Central memory CD8-positive, alpha-beta T cell (primary cell): ENCODE data around the gene IL17RD.

Experiments used
- ATAC-seq: fragments of 150-1000 bp; cut with Tn5 transposase; replicated peaks from 2 replicates; pipeline ENCODE4 v1.10.0; 2022; ENCODE audit warnings: mild to moderate bottlenecking, moderate FRiP score, moderate number of reproducible peaks; ENCODE audit not compliant: poor library complexity, severe bottlenecking; ENCODE audit errors: extremely low read depth
- DNase-seq, 2 donors: peaks; one replicate each; pipeline ENCODE4 v3.0.0; 2021; ENCODE audit warnings: low spot score in 2 of 2
- H3K27ac Mint-ChIP-seq: one replicate; pipeline ENCODE4 v1.8.0; 2022; ENCODE audit warnings: low read depth, mild to moderate bottlenecking, moderate library complexity, mixed read lengths
- H3K27me3 Mint-ChIP-seq: one replicate; pipeline ENCODE4 v1.8.0; 2022; ENCODE audit warnings: mixed read lengths
- H3K36me3 Mint-ChIP-seq: one replicate; pipeline ENCODE4 v1.8.0; 2022; ENCODE audit warnings: mild to moderate bottlenecking, moderate library complexity, mixed read lengths; ENCODE audit not compliant: insufficient read depth
- H3K4me1 Mint-ChIP-seq: one replicate; pipeline ENCODE4 v1.8.0; 2022; ENCODE audit warnings: mixed read lengths
- H3K4me3 Mint-ChIP-seq: one replicate; pipeline ENCODE4 v1.8.0; 2022; ENCODE audit warnings: mild to moderate bottlenecking, moderate library complexity, mixed read lengths
- H3K9me3 Mint-ChIP-seq: one replicate; pipeline ENCODE4 v1.8.0; 2022; ENCODE audit warnings: mixed read lengths

IL17RD gene

GRCh38 chr3:57041674-57042073, 123.5 kb downstream of the IL17RD start:
- Mint-ChIP-seq H3K9me3 (no peaks in the 10 kb centered on the region), H3K27ac (no peak overlapping the region), H3K4me3 (no peak overlapping the region), H3K4me1 (no peaks in the 10 kb centered on the region), H3K36me3 (no peaks in the 10 kb centered on the region), H3K27me3 (peaks cover 56% of the 10 kb centered on the region)
- DNase-seq: no peak
- ATAC-seq: no peak
